ENCODE results near the gene CA10.
A peak's percentile ranks its signal among the peaks of the same experiment; 100 is the strongest.

Gene CA10

DNA sequence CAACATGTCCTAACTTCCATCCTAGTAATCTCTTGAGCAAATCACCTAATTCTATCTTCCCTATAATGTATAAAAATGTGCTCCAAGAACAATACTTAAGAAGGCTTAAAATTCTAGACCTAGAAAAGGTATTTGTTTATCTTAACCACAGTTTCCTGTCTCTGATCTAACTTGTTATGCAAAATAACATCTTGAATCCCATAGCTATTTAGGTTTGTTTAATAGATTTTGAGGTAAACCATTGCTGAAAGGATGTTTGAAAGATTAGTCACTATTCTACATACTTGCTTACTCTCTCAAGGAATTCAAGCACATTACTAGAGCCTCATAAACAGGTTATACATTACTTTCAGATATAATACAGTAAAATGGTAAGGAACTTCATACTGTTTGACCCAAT is 13.0 kb downstream of the CA10 start:
- DNase-seq = no peak

DNA sequence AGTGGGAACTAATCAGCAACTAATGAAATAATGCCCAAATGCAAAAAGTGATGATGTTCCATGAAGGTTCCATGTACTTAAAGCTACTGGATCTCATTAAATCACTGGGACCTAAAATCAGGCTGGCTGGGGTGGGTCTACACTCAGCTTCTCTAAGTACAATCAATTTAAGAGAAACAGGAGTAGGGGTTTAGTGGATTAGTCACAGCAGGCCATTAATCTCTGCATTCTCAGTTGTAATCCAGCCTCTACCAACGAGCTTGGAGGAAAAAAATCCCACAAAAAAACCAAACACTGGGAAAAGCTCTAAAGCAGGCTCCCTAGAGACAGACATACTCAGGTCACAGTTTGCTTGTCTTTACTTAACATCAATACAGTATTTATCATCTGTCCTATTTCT is 15.0 kb downstream of the CA10 start:
- DNase-seq = no peak

DNA sequence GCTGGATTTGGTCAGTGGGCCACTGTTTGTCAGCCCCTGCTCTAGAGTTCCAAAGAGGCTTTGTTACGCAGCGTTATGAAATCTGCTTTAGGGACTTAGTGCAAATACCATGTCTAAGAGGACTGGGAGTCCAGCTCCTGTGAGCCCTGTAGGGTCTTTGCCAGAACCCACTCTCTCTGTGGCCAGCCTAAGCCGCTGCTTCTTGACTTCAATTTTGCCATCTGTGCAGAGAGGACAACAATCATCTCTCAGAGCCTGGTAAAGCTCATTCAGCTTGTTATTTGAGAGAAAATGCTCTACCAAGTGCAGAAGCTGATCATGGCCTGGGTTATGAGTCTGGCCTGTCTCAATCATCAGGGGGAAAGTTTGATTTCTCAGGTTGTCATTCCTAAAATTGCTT is 17.9 kb downstream of the CA10 start:
- DNase-seq = no peak

DNA sequence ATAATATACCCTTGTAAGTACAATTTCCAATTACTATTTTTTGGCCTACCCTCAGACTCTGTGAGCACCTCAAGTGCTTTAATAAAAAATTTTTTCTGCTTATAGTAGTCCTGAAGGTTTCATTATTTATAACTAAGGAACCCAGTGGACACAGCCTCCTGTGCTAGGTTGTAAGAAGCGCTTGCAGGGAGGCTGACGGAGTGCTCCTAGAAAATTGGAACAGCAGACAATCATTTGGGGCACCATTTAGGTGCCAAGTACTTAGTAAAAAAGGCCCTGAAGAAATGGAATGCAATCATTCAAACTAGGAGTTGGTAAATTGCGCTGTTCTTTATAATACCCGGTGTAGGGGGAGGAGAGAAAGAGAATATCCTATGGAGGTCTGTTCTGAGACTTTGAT is 19.8 kb downstream of the CA10 start:
- no peak for DNase-seq

DNA sequence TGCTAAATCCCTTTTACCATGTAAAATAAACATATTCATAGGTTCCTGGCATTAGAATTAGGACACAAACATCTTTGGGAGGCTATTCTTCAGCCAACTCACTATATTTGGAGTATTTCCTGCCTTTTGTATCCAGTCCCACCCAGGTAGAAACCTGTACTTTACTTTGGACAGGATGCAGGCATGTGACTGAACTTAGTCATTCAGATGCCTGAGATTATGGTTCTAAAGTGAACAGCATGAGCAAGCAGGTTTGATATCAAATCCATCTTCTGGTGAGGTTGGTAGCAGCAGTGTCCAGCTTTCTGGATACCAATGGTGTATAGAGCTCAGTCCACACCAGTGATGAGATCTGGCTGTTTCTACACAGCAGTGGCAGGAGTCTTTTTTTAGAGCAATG is 20.2 kb downstream of the CA10 start:
- no peak for DNase-seq

DNA sequence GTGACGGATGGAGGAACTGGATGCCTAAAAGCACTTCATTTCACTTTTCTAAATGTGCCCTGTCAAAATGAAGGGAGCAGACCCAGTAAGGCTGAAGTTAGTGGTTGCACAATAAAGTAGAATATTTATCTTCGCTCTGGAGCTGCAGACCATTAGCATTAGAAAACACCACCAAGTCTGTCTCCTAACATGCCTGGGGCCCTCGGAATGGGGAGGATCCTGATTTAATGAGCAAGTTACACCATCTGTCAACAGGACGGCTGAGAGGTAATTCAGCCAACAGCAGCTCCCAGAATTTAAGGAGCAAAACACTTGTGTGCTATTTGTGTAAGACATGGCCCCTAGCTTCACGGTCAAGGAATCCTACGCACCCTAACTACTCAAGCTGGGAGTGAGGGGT is 22.3 kb downstream of the CA10 start:
- peak; percentile 85 for DNase-seq

DNA sequence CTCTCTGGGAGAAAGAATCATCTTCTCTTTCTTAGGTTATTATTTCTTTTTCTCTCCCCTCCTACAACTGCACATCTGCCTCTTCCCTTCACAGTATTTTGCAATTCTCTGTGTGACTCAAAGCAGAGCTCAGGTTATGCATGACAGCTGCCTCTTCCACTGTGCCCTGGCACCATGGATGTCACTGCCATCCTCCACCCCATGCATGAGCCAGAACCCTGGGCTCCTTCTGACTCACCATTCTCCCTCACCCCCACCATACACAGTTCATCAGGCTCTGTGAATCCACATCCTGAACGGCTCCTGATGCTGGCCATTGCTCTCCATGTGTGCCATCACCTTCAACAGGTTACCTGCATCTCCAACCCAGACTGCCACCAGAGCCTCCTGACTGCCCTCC is 23.9 kb downstream of the CA10 start:
- DNase-seq = peak; percentile 48

DNA sequence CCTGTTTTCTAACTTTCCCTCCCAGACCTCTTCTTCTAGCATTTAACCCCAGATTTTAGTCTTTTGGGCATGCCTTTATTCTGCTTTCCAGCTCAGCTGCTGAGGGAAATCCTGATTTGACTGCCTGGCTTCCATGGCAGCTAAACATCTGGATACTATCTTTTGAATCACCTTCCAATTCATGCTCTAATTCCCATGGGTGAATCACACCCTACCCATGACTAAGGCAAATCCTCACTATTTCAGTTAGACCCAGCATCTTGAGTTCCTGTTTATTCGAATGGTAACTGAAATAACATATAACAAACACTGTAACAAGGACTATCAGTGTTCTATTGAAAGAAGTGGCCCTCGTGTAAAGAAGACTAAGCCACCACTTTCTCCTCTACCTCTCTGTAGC is 29.8 kb downstream of the CA10 start:
- no peak for DNase-seq

DNA sequence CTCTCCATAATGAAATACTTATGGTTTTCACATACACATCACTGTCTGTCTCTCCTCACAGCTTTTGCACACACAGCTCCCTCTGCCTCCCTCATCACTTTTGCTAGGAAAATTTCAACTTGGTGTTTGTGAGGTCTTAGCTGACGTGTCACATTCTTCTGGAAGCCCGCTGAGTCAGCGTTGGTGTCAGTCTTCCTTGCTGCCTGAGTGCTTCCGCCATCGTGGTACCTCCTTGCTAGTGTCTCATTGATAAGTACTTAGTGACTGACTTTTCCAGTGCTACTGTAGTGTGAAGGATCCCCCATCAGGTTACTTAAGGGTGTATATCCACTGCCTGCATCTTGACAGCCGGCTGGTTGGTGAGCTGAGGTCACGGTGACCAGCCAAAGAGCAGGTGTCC is 33.5 kb downstream of the CA10 start:
- DNase-seq = no peak

DNA sequence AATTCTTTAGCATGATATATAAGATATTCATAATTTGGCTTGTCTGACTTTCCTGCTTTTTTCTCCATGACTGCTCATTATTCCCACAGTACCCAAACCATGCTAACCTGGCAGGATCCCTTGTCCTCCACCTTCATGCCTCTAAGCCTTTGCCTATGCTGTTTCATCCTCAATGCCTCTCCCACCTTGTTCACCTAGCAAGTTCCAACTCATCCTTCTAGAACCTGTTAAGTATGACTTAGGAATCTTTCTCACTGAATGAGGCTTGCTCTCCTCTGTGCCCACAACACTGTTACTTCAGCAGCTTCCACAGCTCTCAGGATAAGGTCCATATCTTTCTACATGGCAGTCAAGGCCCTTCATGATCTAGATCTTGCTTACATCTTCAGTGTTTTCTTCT is 34.0 kb downstream of the CA10 start:
- DNase-seq = no peak

DNA sequence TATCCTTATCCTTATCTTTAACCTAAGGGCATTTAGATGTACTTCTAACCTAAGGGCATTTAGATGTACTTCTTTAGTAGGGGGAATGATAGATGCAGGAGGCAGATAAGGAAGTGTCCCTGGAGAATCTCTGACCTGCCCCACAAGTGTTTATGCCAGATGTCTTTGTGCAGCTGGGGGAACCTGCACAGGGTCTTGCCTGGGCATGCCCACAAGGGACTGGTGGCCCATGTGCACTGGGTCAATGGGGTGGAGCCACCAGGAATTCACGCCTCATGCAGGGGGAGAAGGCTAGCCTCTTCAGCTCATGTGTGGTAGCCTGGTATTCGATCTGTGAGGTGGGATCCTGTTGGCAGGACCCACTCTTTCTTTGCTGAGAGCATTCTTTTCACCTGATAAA is 38.0 kb downstream of the CA10 start:
- no peak for DNase-seq

DNA sequence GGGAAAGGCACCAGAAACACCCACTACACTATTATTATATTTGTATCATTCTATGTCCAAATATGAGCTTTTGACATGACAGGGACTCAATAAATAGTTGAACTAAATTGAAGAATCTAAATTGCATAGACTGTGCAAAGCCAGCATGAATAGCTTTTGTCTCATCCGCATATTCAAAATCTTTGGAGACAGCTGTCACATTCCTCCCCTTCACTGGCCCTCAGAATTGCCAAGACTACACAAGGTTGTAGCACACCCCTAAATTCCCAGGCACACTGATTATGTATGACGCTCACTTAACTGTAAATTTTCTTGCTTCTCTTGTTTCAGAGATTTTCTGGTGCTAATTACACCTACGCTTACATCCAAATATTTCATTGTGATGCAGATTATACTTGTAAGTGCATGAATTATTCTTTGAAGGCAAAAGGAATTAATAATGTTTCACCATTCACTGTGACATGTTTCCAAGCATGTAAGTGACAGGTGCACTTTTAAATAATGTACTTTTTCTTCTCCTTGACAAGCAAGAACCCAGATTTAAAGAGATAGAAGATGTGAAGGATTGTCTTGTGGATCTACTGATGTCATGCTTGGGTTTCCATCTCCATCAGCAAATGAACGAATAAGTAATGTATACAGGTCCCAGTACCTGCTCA is 47.5 kb downstream of the CA10 start:
- no peak for DNase-seq

DNA sequence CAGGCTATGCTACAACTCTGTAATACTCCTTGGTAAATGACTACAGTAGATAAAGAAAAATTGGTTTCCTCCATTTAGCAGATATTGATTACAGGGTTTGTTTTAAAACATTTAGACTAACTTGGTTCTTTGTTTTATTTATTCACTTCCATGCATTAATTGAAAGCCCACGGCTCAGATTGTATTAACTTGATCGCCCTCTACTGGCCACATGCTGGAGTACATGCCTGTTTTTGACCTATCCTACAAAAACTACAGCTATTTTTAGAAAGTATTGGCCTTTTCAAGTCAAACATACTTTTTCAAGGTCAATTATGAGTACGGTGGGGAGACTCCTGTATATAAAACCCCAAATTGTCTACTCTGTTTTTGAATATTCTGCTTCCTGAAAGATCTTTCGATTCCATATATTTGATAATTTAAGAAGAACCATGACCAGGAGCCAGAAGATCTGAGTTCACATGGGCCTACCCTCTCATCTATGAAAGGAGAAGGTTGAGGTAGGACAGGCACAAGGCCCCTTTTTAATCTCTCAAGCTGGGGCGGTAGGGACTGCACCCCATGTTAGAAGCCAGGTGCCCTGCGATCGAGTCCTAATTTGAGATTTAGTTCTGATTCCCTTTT is 51.8 kb downstream of the CA10 start:
- DNase-seq = peak; percentile 56

DNA sequence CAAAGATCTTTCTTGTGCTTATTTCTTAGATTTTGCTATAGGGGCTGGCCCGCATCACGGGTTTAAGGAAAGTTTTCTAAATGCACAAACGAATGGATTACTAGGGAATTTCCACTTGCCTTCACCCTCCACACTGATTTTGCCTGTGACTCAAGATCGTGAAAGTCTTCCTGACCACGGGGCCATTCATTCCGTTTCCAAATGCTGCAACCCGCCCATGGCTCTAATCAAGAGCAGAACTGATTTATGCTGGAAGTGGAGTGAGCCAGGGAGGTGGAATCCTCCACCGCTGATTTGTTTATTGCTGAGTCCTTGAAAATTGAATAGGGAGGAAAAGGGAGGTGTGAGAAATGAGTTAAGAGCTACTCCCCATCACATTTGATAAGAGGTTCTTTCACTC is 52.4 kb downstream of the CA10 start:
- no peak for DNase-seq

DNA sequence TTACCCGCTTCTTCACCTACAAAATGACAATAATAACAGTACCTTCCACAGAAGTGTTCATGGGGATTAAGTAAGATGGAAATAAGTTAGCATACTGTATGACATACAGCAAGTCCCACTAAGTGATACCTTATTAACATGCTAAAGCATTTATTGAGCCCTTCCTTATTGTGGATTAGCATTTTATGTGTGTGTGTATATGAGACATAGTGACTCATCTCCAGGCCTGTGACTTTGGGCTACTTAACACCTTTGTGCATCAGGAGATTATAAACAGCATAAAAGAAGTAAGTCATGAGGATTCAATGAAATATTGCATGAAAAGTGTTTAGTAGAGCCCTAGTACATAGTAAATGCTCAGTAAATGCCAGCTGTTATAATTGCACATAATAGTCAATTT is 52.9 kb downstream of the CA10 start:
- DNase-seq = no peak

DNA sequence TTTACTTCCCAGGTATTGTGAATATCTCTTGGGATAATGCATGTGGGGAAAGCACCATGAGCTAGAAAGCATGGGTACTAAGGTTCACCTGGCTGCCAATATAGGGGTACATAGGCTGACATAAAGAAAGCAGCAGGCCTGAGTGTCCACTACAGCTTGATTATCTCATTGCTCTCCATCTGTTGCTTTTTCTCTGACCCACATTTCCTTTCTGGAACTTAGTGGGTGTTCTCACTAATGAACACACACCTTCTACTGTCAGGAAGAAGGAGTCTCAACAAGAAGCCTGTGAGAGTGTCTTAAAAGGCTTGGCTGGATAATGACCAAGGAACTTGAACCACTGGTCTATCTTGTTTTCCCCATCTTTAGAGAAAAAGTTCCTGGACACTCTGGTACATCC is 62.5 kb downstream of the CA10 start:
- DNase-seq = no peak

DNA sequence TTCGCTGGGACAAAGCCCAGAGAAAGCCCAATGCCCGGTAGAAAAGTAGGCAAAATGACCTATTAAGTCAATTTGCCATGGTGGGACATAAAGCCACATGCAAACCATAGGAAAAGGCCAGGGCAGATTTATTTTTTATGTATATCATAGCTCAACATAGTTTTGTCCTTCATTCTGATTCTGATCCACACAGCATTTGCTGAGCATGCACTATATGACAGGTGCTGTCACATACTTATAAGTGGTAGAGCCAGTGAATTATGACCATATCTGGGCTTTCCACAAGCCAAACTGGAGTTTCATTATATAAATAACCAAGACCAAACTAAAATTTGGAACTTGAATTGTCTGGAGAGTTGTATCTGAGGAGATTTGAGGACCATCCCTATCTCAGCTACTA is 74.3 kb downstream of the CA10 start:
- no peak for DNase-seq

DNA sequence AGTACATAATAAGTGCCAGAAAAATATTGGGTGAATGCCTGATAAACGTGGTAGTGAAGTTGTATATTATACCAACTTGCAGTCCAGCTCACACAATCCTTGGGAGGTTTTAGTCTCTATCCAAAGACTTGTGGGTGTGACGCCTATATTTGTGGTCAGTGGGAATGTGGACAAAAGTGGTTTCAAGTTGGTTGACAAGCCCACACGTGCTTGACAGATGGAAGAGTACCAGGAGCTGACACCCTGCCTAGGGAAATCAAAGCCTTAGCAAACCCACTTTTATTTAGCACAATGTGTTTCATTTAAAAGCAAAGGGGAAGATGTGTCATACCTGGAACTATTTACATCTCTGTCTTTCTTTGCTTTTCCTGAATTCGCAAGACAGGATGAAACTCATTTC is 79.0 kb downstream of the CA10 start:
- no peak for DNase-seq

DNA sequence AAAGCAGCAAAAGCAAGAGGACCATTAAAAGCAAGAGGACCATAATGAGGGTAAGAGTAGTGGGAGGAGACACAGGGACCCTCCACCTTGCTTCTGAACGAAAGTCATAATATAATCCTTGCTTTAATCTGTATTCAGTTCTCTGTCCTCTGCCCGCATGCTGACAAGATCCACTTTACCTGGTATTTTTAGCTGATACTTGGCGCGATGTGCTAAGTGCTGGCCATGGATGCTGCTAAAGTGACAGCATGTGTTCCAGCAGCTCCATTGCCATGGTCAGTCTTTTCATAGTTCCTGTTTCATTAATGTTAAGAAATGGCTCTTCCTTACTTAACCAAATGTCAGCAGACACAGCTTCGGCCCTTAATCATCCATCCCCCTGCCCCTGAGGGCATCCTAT is 86.8 kb downstream of the CA10 start:
- no peak for DNase-seq

DNA sequence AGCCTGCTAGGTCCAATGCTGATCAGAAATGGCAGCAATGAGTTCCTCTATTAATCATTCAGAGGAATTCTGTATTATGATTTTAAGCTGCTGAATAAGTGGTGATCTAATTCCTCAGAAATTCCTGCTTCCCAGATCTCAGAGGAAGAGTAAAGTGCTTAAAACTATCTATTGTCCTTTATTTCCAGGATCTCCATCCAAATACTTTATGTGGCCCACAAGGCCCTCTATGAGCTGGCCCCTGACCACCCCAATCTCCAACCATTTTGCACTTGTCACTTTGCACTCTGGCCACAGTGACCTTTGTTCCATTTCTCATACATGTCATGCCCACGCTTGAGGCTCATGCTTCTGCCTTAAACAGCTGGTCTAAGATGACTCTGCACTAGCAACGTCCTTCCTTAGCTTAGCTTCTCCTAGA is 93.7 kb downstream of the CA10 start:
- DNase-seq = no peak

DNA sequence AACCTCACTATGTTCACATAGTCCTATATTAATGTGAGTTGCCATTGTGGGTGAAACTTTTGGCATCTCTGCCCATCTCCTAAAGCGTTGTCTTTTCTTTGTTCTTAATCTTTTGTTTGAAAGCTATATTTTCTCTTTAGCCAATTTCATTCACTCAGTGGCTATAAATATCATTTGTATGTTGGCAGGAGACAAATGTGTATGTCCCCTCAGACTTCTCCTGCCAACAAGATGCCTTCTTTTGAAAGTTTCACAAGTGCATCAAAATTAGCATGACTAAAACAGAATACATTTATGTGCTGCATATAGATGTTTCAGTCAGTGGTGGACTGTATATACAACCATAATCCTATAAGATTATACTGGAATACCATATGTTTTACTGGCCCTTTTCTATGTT is 109.0 kb downstream of the CA10 start:
- no peak for DNase-seq

DNA sequence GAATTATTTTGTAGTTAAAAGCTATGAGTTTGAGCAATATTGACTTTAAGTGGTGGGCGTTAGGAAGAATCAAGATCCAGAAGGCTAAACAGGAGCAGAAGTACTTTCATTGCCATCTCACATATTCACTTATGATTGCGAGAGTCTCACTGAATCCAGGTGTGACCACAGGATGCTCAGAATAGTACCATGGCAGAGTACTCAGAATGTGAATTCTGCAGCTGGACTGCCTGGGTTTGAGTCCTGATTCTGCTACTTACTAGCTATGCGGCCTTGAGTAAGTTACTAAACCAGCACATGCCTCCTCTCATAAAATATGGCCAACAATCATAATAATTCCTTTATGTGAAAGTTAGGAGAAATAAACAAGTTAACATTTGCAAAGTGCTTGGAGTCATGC is 109.5 kb downstream of the CA10 start:
- no peak for DNase-seq

DNA sequence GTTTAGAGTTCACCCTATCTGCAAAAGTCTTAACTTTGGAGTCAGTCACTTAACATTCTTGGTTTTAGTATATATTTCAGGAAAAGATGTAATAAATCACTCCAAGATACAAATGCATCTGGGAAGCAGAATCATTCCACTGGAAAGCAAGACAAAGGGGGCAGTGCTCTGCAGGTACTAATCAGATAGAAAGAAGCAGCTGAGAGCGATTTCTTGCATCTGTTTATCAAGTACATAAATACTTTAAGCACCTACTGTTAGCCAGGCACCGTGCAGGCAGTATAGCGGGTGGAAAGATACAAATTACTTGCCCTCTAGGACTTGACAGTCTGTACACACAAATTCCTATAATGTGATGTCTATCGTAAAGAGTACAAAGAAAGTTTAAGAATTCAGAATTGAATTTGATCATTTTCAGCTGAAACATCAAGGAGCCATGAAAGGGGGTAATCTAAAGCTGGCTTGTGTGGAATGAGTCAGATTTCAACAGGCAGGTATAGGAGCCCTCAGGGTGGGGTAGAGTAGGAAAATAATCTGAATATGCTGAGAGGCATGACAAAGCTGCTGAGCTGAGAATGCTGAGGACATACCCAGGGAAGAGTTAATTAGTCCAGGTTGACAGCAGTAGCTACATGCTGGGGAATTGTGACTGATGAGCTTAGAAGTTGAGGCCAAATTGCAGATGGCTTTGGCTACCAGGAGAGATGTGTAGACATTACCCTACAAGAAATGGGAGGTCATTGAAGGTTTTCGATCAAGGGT is 110.2 kb downstream of the CA10 start:
- DNase-seq = no peak

DNA sequence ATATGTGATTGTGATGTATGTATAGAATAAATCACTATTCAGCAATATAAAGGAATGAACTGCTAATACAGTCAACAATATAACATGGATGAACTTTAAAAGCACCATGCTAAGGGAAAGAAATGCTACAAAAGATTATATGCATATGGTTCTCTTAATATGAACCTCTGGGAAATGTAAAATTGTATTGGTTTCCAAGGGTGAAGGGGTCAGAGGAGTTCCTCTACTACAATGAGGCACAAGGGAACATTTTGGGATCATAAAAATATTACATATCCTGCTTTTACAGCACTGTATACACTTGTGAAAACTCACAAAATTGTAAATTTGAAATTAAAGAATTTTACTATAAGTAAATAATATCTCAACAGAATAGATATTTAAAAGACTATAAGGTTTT is 111.4 kb downstream of the CA10 start:
- no peak for DNase-seq

Data from NCI-H1694 (cell line).